ENCODE data around the gene C8G.

Gene C8G

GRCh38 chr9:136958898-136959850 lies 14.1 kb downstream of the C8G start:
- TF ChIP-seq CTCF (IDR thresholded peaks at IDR 0.05; ENCODE audit: insufficient read depth, low read length, poor library complexity, severe bottlenecking) = no peak
- Histone ChIP-seq H3K27me3 (replicated peaks; ENCODE audit: control insufficient read depth, insufficient read depth, low read length) (peaks cover 1% of the 10 kb centered on the region; the same call in 1 of the 2 replicates), H3K36me3 (ENCODE audit: control insufficient read depth, insufficient read depth, low read length) (no peaks in the 10 kb centered on the region), H3K4me3 (replicated peaks; ENCODE audit: low read depth, low read length) (no peak overlapping the region)
- no peak for DNase-seq (ENCODE audit: extremely low read depth, insufficient read length)

- no peak overlapping the region for H3K4me3 ChIP-seq (replicated peaks; ENCODE audit: low read depth, low read length)
- TF ChIP-seq CTCF (IDR thresholded peaks at IDR 0.05; ENCODE audit: insufficient read depth, low read length, poor library complexity, severe bottlenecking) = no peak
- no peaks in the 10 kb centered on the region for H3K36me3 ChIP-seq (ENCODE audit: control insufficient read depth, insufficient read depth, low read length)
- no peak for DNase-seq (ENCODE audit: extremely low read depth, insufficient read length)
- no peaks in the 10 kb centered on the region; the same call in 1 of the 2 replicates for H3K27me3 ChIP-seq (replicated peaks; ENCODE audit: control insufficient read depth, insufficient read depth, low read length)
These were observed 15.3 kb downstream of the C8G start for GRCh38 chr9:136960212-136960937.

GRCh38 chr9:136960938-136961275 lies 15.9 kb downstream of the C8G start:
- Histone ChIP-seq H3K27me3 (replicated peaks; ENCODE audit: control insufficient read depth, insufficient read depth, low read length) (no peaks in the 10 kb centered on the region; the same call in 1 of the 2 replicates), H3K36me3 (ENCODE audit: control insufficient read depth, insufficient read depth, low read length) (no peaks in the 10 kb centered on the region), H3K4me3 (replicated peaks; ENCODE audit: low read depth, low read length) (no peak overlapping the region)
- TF ChIP-seq CTCF (IDR thresholded peaks at IDR 0.05; ENCODE audit: insufficient read depth, low read length, poor library complexity, severe bottlenecking) = no peak
- DNase-seq (ENCODE audit: extremely low read depth, insufficient read length) = no peak

- no peak for TF ChIP-seq CTCF (IDR thresholded peaks at IDR 0.05; ENCODE audit: insufficient read depth, low read length, poor library complexity, severe bottlenecking)
- no peaks in the 10 kb centered on the region for H3K36me3 ChIP-seq (ENCODE audit: control insufficient read depth, insufficient read depth, low read length)
- DNase-seq (ENCODE audit: extremely low read depth, insufficient read length) = no peak
- no peaks in the 10 kb centered on the region; the same call in 1 of the 2 replicates for H3K27me3 ChIP-seq (replicated peaks; ENCODE audit: control insufficient read depth, insufficient read depth, low read length)
- H3K4me3 ChIP-seq (replicated peaks; ENCODE audit: low read depth, low read length) = no peak overlapping the region
These were observed 16.4 kb downstream of the C8G start for GRCh38 chr9:136961279-136962065.

- Histone ChIP-seq H3K36me3 (ENCODE audit: control insufficient read depth, insufficient read depth, low read length) (no peaks in the 10 kb centered on the region), H3K27me3 (replicated peaks; ENCODE audit: control insufficient read depth, insufficient read depth, low read length) (no peaks in the 10 kb centered on the region; the same call in 1 of the 2 replicates), H3K4me3 (replicated peaks; ENCODE audit: low read depth, low read length) (no peak overlapping the region)
- TF ChIP-seq CTCF (IDR thresholded peaks at IDR 0.05; ENCODE audit: insufficient read depth, low read length, poor library complexity, severe bottlenecking) = no peak
- no peak for DNase-seq (ENCODE audit: extremely low read depth, insufficient read length)
These were observed 17.1 kb downstream of the C8G start for GRCh38 chr9:136962163-136962562.
